VCaP (cell line): Measurements from ENCODE around the gene DPAGT1.

ENCODE experiments used
- H3K27ac ChIP-seq: fragments of 450-650 bp; 2 replicates; pipeline ENCODE4 v1.5.1; 2017
- TF ChIP-seq, protein P1 (sequence below): fragments of 450-650 bp; conservative IDR thresholded peaks from 2 replicates; pipeline ENCODE4 v1.5.1; 2017; ENCODE audit warnings: mild to moderate bottlenecking, moderate library complexity

DPAGT1 gene

DNA sequence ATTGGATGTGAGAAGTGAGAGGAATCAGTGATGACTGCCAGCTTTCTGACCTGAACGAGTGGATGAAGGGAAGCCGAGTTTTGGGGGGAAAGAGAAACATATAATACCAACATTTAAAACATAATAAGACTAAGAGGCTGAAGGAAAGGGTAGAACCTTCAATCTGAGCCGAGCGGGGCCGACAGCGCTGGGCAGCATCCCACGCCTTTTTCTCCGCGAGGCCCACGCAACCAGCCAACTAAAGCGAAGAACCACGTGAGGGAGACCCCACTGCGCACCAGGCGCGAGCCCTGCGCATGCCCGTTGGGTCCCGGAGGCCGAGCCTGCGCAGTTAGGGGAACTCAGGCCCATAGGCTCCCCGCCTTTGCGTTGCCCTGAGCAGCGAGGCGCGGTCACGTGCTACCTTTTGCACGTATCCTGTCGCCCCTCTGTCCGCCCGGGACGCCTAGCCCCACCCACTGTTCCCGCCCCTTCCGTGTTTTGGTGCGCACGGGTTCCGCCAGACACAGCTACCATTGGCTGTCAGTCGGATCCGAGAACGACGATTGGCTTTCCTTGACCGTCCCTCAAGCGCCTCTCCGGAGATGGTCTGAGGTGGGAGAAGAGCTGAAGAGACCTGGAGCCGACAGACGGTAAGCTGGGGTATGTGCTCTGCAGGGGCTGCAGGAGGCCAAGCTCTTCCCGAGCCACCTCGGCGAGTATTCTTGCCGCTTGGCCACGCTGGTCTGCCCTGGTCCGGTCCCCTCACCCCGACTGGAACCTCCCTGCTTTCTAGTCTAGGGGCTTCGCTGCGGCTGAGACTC lies 19.6 kb upstream of the DPAGT1 start, which contains the start of gene HINFP:
Gene HINFP, plus strand, starts transcription at position 573 of the 803 bp plus-strand sequence. CDS start 5,365 bp downstream, outside the sequence.
- H3K27ac ChIP-seq, result peak within 1 kb of the TSS; percentile 87

DNA sequence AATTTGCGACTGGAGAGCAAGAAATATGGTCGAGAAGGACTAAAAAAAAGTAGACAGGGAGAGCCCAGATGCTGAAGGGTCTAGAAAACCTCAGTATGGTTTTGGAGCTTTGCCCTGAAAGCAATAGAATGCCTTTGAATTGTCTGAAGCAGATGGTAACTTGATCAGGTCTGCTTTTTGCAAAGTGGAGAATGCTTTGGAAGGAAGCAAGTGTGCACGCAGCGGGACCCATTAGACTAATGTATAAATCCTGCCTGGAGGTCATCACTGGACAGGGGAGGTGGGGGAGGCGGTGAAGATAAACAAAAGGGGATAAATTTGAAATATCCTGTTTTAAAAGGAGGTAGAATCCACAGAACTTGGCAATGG lies 19.0 kb upstream of the DPAGT1 start:
- peak overlapping the region; percentile 87 for H3K27ac ChIP-seq
- TF ChIP-seq, protein P1, sequence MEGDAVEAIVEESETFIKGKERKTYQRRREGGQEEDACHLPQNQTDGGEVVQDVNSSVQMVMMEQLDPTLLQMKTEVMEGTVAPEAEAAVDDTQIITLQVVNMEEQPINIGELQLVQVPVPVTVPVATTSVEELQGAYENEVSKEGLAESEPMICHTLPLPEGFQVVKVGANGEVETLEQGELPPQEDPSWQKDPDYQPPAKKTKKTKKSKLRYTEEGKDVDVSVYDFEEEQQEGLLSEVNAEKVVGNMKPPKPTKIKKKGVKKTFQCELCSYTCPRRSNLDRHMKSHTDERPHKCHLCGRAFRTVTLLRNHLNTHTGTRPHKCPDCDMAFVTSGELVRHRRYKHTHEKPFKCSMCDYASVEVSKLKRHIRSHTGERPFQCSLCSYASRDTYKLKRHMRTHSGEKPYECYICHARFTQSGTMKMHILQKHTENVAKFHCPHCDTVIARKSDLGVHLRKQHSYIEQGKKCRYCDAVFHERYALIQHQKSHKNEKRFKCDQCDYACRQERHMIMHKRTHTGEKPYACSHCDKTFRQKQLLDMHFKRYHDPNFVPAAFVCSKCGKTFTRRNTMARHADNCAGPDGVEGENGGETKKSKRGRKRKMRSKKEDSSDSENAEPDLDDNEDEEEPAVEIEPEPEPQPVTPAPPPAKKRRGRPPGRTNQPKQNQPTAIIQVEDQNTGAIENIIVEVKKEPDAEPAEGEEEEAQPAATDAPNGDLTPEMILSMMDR, result no peak

More for the DNA sequence above, 19.6 kb upstream of the DPAGT1 start, which contains the start of gene HINFP:
- TF ChIP-seq, protein P1, result no peak

DNA sequence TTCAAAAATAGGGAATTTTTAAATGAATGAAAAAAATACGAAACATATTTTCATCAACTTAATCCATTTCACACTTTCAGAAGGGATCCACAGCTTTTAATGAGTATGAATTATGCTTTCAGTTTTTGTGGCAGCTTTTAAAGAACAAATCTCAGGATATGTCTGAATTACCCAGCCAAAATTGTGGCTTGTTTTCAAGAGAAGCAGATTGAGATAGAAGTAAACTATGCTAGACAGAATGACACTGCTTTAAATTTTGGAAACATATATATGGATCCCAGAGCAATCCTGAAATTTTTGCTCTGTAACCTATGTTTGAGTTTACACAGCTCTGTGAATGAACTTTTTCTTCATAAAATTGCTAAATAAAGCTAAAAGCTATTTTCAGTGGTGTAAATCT lies 17.3 kb upstream of the DPAGT1 start:
- no peak overlapping the region for H3K27ac ChIP-seq
- TF ChIP-seq, protein P1, result no peak

DNA sequence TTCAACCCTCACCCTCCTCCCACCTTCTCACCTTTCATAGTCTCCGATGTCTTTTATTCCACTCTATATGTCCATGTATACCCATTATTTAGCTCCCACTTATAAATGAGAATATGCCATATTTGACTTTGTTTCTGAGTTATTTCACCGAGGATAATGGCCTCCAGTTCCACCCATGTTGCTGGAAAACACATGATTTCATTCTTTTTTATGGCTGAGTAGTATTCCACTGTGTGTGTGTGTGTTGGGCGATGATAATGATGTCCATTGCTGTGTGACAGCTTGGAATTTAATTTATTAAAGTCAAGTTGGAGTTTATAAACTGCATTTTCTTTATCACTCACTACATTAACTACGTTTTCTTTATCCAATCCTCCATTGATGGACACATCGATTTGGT lies 16.6 kb upstream of the DPAGT1 start:
- TF ChIP-seq, protein P1, result no peak
- no peak overlapping the region for H3K27ac ChIP-seq

DNA sequence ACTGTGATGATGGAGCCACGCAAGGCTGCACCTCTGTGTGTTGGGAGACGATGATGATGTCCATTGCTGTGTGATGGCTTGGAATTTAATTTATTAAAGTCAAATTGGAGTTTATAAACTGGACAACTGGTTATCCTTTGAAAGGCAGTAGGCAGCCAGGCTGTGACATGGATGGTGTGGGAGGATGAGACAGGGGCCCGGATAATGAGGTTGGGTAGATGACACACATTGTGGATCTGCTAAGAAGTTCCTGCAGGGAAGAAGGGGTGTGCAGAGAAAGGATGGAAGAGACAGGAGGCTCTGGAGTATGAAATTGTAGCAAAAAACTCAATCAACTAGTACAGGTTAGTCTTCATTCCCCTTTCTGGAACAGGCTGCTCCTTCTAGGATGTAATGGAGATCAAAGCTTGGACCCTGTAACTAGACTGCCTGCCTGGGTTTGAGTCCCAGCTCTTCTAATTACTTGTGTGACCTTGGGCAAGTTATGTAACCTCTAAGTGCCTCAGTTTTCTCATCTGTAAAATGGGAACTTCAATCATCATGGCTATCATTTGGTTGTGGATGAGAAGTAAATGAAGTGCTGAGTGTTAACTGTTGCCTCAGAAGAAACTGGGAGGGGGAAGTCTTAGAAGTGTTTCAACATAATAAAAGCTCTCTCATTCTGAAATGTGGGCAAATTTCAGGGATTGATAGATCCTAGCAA lies 15.5 kb upstream of the DPAGT1 start:
- TF ChIP-seq, protein P1, result no peak
- H3K27ac ChIP-seq, result no peak overlapping the region

DNA sequence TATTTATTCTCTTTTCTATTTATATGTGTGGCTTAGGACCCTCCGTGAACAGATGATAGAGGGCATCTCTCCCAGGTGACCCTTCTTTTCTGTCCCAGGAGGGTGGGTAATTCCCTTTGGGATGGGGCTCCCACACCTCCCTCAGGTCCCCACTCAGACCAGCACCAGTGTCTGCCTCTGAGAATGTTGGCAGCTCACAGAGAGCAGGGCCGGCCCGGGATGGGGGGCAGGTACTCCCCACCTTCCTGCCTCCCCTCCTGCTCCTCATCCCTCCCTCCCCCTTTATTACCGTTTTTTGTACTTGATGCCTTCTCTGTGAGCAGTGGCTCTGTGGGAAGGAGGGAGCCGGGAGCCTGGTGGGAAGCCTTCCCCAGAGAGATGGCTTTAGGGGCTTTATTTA lies 14.9 kb upstream of the DPAGT1 start:
- H3K27ac ChIP-seq, result no peak overlapping the region

DNA sequence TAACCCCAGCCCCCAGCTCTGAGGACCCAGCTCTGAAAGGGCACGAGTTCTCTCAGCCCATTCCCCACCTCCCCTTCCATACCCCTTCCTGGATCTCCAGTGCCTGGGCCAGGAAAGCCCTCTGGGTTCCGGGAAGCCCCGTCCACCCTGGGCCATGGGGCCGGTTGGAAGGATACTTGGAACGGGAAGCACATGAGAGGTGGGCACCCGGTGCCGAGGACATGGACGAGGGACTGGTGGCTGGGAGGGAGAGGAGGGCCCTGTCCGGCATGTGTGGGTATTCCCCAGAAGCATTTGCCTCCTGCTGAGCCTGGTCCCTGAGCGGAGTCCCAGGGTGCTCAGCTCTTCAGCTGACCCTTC lies 14.6 kb upstream of the DPAGT1 start:
- no peak overlapping the region for H3K27ac ChIP-seq
- TF ChIP-seq, protein P1, result no peak

More for the DNA sequence above, 14.9 kb upstream of the DPAGT1 start:
- TF ChIP-seq, protein P1, result no peak
